ENCODE measurements around the gene BTBD9. TPM values are rescaled to one million over a fixed set of nuclear protein-coding genes. Genes with fewer than 3 reads are reported as not detected.

Gene BTBD9
- total RNA-seq, 1 experiment from 2014 or later: 8.9 TPM

DNA sequence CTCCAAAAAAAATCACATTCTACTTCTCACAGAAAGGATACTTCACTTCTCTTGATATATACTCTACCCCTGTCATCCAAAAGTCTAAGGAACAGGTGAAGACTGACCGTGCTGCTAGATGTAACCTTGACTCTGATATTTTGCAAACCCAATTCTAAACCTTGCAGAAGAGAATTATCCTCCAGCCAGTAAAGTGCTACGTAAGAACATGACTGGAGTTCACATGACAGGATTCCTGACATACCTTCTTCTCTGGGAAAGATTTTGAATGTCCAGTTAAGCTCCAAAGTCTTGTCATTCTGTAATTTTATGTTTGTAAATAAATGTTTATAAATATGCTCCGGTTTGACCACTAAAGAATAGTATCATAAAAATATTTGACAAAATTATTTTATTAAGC is 35.8 kb downstream of the BTBD9 start:
- Mint-ChIP-seq H3K36me3 (ENCODE audit: insufficient read depth in 1 of 3, low read depth in 3 of 3) (no peaks in the 10 kb centered on the region), H3K9me3 (no peaks in the 10 kb centered on the region), H3K27ac (no peak overlapping the region), H3K27me3 (ENCODE audit: low read depth) (no peaks in the 10 kb centered on the region), H3K4me1 (peaks cover 2 to 3% of the 10 kb centered on the region in 2 experiments; a peak in 3 of 4 replicates), H3K4me3 (no peak overlapping the region)
- Histone ChIP-seq H3K4me2 (ENCODE audit: insufficient read depth, insufficient read length, low read length) (no peak overlapping the region), H4K8ac (replicated peaks; ENCODE audit: insufficient read length, low read depth, low read length) (no peak overlapping the region), H4K20me1 (ENCODE audit: control insufficient read depth, insufficient read depth, insufficient read length) (no peaks in the 10 kb centered on the region), H4K91ac (ENCODE audit: insufficient read length, low read depth, low read length) (no peak overlapping the region), H3K27ac (ENCODE audit: insufficient read length, low read depth, low read length) (no peak overlapping the region), H3T11ph (ENCODE audit: low read length) (no peak overlapping the region), H2BK5ac (ENCODE audit: insufficient read length, low read length) (no peak overlapping the region), H3K4me1 (ENCODE audit: insufficient read depth, low read length) (no peaks in the 10 kb centered on the region), H3K4ac (ENCODE audit: low read depth, low read length) (no peak overlapping the region), H2AK5ac (ENCODE audit: insufficient read length, low read length) (no peak overlapping the region), H3K79me1 (ENCODE audit: insufficient read depth, low read depth, low read length, poor library complexity, severe bottlenecking) (no peaks in the 10 kb centered on the region), H3K79me2 (ENCODE audit: insufficient read depth, low read length) (no peaks in the 10 kb centered on the region), H2BK12ac (ENCODE audit: insufficient read length, low read depth, low read length) (no peak overlapping the region), H3K14ac (ENCODE audit: insufficient read depth, low read length) (no peak overlapping the region), H3K56ac (ENCODE audit: insufficient read length, low read depth, low read length) (no peak overlapping the region), H2BK120ac (ENCODE audit: low read depth, low read length, poor library complexity, severe bottlenecking) (no peak overlapping the region), H2BK15ac (ENCODE audit: low read depth, low read length) (no peak overlapping the region), H3K9me3 (ENCODE audit: control insufficient read depth, low read depth, low read length) (no peaks in the 10 kb centered on the region), H3K9ac (ENCODE audit: extremely low read depth, insufficient read length, low read length) (no peak overlapping the region), H4K5ac (ENCODE audit: insufficient read length, low read depth, low read length) (no peak overlapping the region), H2AFZ (ENCODE audit: low read length) (no peak overlapping the region), H3K18ac (ENCODE audit: insufficient read length, low read depth, low read length) (no peak overlapping the region), H3K27me3 (ENCODE audit: insufficient read depth, low read length) (no peaks in the 10 kb centered on the region), H3K23me2 (ENCODE audit: insufficient read length, low read depth, low read length, poor library complexity, severe bottlenecking) (no peaks in the 10 kb centered on the region), H2BK20ac (ENCODE audit: low read depth, low read length, poor library complexity, severe bottlenecking) (no peak overlapping the region), H3K23ac (ENCODE audit: insufficient read length, low read depth, low read length) (no peak overlapping the region)
- TF ChIP-seq CTCF (conservative IDR thresholded peaks at IDR 0.05): no peak
- WGBS (ENCODE audit: extremely low coverage, insufficient read length, low lambda C conversion rate): no CpG with 5 or more reads among the region's 3 CpGs
- DNase-seq: no peak

All from H9 (cell line).